Brain pericyte (primary cell): ENCODE measurements around the gene CERS1.

Source experiments
- DNase-seq: peaks from one replicate; pipeline ENCODE4 v3.0.0-alpha.2; 2012; ENCODE audit warnings: low read depth, low spot score

CERS1 gene, protein sequence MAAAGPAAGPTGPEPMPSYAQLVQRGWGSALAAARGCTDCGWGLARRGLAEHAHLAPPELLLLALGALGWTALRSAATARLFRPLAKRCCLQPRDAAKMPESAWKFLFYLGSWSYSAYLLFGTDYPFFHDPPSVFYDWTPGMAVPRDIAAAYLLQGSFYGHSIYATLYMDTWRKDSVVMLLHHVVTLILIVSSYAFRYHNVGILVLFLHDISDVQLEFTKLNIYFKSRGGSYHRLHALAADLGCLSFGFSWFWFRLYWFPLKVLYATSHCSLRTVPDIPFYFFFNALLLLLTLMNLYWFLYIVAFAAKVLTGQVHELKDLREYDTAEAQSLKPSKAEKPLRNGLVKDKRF

GRCh38 chr19:18895824-18896341 lies at the start of gene CERS1:
TSS of gene CERS1 (minus strand) at chr19:18896158. CDS start at chr19:18896072, 86 bp downstream.
- DNase-seq: no peak

DNA sequence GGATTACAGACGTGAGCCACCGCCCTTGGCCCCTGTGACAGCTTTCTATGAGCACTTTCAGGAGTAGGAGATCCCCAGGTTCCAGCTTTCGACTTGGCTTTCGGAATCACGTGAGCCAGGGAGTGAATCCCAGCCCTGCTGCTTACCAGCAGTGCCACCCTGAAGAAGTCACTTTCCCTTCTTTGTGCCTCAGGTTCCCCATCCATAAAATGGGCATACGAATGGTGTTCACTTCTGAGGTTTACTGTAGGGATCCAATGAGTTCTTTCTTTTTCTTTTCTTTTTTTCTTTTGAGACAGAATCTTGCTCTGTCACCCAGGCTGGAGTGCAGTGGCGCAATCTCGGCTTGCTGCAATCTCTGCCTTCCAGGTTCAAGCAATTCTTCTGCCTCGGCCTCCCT lies 49.3 kb upstream of the CERS1 start:
- DNase-seq: no peak

GRCh38 chr19:18943465-18943864 lies 47.5 kb upstream of the CERS1 start:
- no peak for DNase-seq

DNA sequence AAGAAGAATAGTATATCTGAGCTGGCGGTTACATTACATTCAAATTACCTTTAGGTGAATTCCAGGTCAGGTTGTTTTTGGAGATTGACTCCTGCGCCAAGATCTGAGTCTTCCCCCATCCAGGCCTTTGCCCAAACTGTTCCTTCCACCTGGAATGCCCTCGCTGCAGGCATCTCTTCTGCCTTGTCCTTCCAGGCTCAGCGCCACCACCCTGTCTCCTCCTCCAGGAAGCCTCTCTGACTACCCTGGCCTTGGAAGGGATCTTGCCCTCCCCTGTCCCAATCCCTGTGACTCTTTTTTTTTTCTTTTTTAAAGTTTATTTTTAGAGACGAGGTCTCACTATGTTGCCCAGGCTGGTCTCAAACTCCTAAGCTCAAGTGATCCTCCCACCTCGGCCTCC lies 46.7 kb upstream of the CERS1 start:
- DNase-seq: no peak

GRCh38 chr19:18941628-18942354 lies 45.8 kb upstream of the CERS1 start:
- no peak for DNase-seq

- DNase-seq: no peak
Measured at GRCh38 chr19:18940769-18941627, 45.0 kb upstream of the CERS1 start, which contains the start of gene HOMER3. TSS of gene HOMER3 (minus strand) at chr19:18941217. CDS start at chr19:18938982, 2,235 bp downstream.

- DNase-seq: no peak
Measured at GRCh38 chr19:18939922-18940768, 44.2 kb upstream of the CERS1 start.

DNA sequence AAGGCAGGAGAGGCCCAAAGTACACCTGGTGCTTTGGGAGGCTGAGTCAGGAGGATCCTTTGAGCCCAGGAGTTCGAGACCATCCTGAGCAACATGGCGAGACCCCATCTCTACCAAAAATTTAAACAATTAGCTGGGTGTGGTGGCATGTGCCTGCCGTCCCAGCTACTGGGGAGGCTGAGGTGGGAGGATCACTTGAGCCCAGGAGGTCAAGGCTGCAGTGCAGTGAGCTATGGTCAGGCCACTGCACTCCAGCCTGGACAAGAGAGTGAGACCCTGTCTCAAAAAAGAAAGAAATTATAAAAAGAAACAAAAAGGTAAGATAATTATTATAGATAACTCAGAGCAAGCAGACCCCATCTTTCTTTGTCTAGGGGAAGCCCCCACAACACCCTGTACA lies 43.2 kb upstream of the CERS1 start:
- DNase-seq: no peak

- no peak for DNase-seq
Measured at GRCh38 chr19:18933297-18933696, 37.3 kb upstream of the CERS1 start.

- no peak for DNase-seq
Measured at GRCh38 chr19:18932216-18932841, 36.4 kb upstream of the CERS1 start.

DNA sequence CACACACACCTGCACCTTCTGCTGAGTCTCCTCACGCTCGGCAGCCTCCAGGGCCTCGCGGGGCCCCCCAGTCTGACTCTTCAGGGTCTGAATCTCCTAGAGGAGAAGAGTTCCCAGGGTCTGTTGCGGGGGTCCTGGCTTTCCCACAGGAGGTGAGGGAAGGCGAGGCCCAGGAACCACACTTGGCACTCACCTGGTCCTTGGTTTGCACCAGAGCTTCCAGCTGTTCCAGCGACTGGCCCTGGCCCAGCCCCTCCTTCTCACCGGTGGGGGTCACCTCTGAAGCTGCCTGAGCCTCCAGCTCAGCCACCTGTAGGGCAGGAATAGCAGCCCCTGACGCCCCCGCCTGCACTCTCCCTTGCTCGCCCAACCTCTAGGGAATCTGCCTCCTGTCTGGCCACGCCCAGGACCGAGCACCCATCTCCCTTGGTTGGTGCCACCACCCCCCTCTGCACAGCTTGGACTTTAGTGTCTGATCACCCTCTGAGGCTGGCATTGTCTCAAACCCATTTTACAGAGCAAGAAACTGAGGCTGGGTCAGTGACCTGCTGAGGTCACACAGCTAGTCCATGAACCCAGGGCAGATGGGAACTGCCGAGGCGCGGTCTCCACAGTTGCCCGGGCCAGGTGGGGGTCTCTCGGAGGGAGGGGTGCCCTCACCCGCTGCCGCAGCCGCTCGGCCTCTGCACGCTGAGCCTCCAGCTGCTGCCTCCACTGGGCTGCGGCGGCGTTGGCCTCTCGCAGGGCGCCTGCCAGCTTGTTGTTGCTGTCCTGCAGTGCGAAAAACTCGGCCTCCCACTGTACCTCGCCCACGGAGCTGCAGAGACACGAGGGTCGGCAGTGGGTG lies 35.6 kb upstream of the CERS1 start:
- DNase-seq: no peak

GRCh38 chr19:18929311-18929710 lies 33.4 kb upstream of the CERS1 start:
- DNase-seq: no peak

DNA sequence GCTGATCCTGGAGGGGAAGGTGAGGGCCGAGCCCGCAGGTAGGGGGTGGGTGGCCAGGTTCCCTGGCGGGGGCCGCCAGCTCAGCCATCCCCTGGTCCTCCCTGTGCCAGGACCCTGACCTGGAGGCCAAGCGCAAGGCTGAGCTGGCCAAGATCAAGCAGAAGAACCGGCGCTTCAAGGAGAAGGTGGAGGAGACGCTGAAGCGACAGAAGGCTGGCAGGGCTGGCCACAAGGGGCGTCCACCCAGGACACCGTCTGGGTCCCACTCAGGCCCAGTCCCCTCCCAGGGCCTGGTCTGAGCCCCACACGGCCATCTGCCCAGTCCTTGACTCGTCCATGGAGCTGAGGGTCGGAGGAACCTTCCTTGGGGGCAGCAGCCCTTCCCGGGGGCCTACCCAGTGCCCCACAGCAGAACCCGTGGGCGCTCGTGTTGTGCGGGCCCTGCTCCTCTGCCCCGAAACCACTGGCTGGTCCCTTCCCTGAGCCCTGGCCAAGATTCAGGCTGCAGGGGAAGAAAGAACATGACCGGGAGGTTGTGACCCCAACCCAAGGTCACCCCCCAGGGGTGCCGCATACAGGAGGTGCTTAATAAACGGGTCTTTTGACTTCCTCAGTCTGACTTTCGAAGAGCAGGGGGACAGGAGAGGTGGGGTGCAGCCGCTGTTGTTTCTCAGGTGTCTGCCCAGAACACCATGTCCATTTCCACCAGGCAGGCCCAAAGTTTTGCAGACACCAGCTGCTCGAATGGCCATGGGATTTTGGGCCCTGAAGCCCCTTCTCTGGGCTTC lies 32.3 kb upstream of the CERS1 start:
- DNase-seq: no peak

GRCh38 chr19:18924684-18925213 lies 28.8 kb upstream of the CERS1 start:
- no peak for DNase-seq

DNA sequence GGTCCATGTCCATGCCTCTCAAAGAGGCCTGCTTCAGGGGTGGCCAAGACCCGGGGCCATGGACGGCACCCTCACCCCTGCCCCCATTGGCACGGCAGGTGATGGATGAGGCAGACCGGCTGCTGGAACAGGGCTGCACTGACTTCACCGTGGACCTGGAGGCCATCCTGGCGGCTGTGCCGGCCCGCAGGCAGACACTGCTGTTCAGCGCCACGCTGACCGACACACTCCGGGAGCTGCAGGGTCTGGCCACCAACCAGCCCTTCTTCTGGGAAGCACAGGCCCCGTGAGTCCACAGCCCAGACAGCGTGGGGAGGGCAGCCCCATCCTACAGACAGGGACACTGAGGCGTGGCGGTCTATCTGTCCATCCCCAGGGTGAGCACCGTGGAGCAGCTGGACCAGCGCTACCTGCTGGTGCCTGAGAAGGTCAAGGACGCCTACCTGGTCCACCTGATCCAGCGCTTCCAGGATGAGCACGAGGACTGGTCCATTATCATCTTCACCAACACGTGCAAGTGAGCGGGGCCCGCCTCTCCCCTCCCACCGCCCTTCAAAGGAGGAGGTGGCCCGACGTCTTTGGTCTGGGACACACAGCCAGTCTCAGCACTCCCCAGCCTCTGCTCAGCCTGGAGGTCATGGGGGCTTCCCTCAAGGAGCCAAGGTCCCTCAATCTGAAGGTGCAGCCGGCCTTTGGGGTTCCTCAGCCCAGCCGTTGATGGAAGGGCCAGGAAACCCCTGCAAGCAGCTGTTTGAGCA lies 26.4 kb upstream of the CERS1 start:
- no peak for DNase-seq

DNA sequence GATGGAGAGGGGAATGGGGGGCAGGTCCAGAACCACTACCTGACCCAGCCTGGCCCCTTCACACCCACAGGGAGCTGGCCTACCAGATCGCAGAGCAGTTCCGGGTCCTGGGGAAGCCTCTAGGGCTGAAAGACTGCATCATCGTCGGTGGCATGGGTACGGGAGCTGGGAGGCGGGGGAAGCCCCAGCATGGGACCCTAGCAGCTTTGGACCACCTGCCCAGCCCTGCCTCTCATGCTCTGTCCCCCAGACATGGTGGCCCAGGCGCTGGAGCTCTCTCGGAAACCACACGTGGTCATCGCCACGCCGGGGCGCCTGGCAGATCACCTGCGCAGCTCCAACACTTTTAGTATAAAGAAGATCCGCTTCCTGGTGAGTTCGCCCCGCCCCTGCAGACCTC lies 25.6 kb upstream of the CERS1 start:
- no peak for DNase-seq

DNA sequence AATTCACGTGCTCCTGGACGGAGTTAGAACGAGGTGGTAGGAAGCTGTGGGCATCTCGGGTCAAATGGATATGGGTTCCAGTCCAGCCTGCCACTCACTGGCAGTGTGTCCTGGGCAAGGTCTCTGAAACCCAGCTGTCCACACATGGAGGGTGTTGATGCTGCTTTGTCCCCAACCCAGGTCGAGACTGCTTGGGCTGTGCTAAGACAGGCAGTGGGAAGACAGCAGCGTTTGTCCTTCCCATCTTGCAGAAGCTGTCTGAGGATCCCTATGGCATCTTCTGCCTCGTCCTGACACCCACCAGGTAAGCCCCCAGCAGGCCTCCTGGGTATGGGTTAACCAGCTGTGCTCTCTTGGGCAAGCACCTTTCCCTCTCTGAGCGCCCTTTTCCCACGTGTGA lies 24.4 kb upstream of the CERS1 start:
- no peak for DNase-seq

GRCh38 chr19:18919900-18920214 lies 23.9 kb upstream of the CERS1 start:
- no peak for DNase-seq
